ENCODE results near the gene PFKFB1. TPM values are rescaled to one million over a fixed set of nuclear protein-coding genes. Genes with fewer than 3 reads are reported as not detected.

PFKFB1 gene
- total RNA-seq, 1 experiment from 2014 or later: 0.42 TPM

DNA sequence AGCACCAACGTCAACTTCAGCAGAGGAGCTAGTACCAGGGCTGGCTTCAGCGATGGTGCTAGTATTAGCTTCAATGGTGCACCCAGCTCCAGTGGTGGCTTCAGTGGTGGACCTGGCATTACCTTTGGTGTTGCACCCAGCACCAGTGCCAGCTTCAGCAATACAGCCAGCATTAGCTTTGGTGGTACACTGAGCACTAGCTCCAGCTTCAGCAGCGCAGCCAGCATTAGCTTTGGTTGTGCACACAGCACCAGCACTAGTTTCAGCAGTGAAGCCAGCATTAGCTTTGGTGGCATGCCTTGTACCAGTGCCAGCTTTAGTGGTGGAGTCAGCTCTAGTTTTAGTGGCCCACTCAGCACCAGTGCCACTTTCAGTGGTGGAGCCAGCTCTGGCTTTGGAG, 65.1 kb downstream of the PFKFB1 start:
- ATAC-seq (no peak), DNase-seq (ENCODE audit: low spot score) (no peak)
- TF ChIP-seq, protein P1, sequence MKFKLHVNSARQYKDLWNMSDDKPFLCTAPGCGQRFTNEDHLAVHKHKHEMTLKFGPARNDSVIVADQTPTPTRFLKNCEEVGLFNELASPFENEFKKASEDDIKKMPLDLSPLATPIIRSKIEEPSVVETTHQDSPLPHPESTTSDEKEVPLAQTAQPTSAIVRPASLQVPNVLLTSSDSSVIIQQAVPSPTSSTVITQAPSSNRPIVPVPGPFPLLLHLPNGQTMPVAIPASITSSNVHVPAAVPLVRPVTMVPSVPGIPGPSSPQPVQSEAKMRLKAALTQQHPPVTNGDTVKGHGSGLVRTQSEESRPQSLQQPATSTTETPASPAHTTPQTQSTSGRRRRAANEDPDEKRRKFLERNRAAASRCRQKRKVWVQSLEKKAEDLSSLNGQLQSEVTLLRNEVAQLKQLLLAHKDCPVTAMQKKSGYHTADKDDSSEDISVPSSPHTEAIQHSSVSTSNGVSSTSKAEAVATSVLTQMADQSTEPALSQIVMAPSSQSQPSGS (CRISPR knock-in tag; IDR thresholded peaks at IDR 0.05; ENCODE audit: borderline replicate concordance, low read depth): no peak
- no peak for TF ChIP-seq ZNF396 (CRISPR knock-in tag; IDR thresholded peaks at IDR 0.05; ENCODE audit: borderline replicate concordance)
- TF ChIP-seq, protein P2, sequence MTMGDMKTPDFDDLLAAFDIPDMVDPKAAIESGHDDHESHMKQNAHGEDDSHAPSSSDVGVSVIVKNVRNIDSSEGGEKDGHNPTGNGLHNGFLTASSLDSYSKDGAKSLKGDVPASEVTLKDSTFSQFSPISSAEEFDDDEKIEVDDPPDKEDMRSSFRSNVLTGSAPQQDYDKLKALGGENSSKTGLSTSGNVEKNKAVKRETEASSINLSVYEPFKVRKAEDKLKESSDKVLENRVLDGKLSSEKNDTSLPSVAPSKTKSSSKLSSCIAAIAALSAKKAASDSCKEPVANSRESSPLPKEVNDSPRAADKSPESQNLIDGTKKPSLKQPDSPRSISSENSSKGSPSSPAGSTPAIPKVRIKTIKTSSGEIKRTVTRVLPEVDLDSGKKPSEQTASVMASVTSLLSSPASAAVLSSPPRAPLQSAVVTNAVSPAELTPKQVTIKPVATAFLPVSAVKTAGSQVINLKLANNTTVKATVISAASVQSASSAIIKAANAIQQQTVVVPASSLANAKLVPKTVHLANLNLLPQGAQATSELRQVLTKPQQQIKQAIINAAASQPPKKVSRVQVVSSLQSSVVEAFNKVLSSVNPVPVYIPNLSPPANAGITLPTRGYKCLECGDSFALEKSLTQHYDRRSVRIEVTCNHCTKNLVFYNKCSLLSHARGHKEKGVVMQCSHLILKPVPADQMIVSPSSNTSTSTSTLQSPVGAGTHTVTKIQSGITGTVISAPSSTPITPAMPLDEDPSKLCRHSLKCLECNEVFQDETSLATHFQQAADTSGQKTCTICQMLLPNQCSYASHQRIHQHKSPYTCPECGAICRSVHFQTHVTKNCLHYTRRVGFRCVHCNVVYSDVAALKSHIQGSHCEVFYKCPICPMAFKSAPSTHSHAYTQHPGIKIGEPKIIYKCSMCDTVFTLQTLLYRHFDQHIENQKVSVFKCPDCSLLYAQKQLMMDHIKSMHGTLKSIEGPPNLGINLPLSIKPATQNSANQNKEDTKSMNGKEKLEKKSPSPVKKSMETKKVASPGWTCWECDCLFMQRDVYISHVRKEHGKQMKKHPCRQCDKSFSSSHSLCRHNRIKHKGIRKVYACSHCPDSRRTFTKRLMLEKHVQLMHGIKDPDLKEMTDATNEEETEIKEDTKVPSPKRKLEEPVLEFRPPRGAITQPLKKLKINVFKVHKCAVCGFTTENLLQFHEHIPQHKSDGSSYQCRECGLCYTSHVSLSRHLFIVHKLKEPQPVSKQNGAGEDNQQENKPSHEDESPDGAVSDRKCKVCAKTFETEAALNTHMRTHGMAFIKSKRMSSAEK (CRISPR knock-in tag; IDR thresholded peaks at IDR 0.05; ENCODE audit: borderline replicate concordance): no peak
- no peak for TF ChIP-seq SMAD4 (CRISPR knock-in tag; IDR thresholded peaks at IDR 0.05)
- TF ChIP-seq, protein P3, sequence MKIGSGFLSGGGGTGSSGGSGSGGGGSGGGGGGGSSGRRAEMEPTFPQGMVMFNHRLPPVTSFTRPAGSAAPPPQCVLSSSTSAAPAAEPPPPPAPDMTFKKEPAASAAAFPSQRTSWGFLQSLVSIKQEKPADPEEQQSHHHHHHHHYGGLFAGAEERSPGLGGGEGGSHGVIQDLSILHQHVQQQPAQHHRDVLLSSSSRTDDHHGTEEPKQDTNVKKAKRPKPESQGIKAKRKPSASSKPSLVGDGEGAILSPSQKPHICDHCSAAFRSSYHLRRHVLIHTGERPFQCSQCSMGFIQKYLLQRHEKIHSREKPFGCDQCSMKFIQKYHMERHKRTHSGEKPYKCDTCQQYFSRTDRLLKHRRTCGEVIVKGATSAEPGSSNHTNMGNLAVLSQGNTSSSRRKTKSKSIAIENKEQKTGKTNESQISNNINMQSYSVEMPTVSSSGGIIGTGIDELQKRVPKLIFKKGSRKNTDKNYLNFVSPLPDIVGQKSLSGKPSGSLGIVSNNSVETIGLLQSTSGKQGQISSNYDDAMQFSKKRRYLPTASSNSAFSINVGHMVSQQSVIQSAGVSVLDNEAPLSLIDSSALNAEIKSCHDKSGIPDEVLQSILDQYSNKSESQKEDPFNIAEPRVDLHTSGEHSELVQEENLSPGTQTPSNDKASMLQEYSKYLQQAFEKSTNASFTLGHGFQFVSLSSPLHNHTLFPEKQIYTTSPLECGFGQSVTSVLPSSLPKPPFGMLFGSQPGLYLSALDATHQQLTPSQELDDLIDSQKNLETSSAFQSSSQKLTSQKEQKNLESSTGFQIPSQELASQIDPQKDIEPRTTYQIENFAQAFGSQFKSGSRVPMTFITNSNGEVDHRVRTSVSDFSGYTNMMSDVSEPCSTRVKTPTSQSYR (CRISPR knock-in tag; IDR thresholded peaks at IDR 0.05): no peak
- TF ChIP-seq EMX1 (CRISPR knock-in tag; IDR thresholded peaks at IDR 0.05): no peak
- TF ChIP-seq FOXK1 (CRISPR knock-in tag; IDR thresholded peaks at IDR 0.05): no peak
- TF ChIP-seq, protein P4, sequence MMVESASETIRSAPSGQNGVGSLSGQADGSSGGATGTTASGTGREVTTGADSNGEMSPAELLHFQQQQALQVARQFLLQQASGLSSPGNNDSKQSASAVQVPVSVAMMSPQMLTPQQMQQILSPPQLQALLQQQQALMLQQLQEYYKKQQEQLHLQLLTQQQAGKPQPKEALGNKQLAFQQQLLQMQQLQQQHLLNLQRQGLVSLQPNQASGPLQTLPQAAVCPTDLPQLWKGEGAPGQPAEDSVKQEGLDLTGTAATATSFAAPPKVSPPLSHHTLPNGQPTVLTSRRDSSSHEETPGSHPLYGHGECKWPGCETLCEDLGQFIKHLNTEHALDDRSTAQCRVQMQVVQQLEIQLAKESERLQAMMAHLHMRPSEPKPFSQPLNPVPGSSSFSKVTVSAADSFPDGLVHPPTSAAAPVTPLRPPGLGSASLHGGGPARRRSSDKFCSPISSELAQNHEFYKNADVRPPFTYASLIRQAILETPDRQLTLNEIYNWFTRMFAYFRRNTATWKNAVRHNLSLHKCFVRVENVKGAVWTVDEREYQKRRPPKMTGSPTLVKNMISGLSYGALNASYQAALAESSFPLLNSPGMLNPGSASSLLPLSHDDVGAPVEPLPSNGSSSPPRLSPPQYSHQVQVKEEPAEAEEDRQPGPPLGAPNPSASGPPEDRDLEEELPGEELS (CRISPR knock-in tag; IDR thresholded peaks at IDR 0.05): no peak
- no peak for TF ChIP-seq SP1 (CRISPR knock-in tag; conservative IDR thresholded peaks at IDR 0.05)
- TF ChIP-seq TCF7 (CRISPR knock-in tag; IDR thresholded peaks at IDR 0.05; ENCODE audit: low read depth): no peak
- no peak for TF ChIP-seq NFATC4 (CRISPR knock-in tag; IDR thresholded peaks at IDR 0.05)
- TF ChIP-seq NFYB (CRISPR knock-in tag; conservative IDR thresholded peaks at IDR 0.05; ENCODE audit: low read depth): no peak
- TF ChIP-seq ZNF423 (CRISPR knock-in tag; IDR thresholded peaks at IDR 0.05): no peak
- TF ChIP-seq, protein P5, sequence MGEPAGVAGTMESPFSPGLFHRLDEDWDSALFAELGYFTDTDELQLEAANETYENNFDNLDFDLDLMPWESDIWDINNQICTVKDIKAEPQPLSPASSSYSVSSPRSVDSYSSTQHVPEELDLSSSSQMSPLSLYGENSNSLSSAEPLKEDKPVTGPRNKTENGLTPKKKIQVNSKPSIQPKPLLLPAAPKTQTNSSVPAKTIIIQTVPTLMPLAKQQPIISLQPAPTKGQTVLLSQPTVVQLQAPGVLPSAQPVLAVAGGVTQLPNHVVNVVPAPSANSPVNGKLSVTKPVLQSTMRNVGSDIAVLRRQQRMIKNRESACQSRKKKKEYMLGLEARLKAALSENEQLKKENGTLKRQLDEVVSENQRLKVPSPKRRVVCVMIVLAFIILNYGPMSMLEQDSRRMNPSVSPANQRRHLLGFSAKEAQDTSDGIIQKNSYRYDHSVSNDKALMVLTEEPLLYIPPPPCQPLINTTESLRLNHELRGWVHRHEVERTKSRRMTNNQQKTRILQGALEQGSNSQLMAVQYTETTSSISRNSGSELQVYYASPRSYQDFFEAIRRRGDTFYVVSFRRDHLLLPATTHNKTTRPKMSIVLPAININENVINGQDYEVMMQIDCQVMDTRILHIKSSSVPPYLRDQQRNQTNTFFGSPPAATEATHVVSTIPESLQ (CRISPR knock-in tag; IDR thresholded peaks at IDR 0.05): no peak
- TF ChIP-seq PRRX2 (CRISPR knock-in tag; IDR thresholded peaks at IDR 0.05): no peak
- TF ChIP-seq, protein P6, sequence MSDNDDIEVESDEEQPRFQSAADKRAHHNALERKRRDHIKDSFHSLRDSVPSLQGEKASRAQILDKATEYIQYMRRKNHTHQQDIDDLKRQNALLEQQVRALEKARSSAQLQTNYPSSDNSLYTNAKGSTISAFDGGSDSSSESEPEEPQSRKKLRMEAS (CRISPR knock-in tag; IDR thresholded peaks at IDR 0.05): no peak
- TF ChIP-seq TEAD1 (CRISPR knock-in tag; IDR thresholded peaks at IDR 0.05): no peak
- TF ChIP-seq, protein P7, sequence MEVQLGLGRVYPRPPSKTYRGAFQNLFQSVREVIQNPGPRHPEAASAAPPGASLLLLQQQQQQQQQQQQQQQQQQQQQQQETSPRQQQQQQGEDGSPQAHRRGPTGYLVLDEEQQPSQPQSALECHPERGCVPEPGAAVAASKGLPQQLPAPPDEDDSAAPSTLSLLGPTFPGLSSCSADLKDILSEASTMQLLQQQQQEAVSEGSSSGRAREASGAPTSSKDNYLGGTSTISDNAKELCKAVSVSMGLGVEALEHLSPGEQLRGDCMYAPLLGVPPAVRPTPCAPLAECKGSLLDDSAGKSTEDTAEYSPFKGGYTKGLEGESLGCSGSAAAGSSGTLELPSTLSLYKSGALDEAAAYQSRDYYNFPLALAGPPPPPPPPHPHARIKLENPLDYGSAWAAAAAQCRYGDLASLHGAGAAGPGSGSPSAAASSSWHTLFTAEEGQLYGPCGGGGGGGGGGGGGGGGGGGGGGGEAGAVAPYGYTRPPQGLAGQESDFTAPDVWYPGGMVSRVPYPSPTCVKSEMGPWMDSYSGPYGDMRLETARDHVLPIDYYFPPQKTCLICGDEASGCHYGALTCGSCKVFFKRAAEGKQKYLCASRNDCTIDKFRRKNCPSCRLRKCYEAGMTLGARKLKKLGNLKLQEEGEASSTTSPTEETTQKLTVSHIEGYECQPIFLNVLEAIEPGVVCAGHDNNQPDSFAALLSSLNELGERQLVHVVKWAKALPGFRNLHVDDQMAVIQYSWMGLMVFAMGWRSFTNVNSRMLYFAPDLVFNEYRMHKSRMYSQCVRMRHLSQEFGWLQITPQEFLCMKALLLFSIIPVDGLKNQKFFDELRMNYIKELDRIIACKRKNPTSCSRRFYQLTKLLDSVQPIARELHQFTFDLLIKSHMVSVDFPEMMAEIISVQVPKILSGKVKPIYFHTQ (CRISPR knock-in tag; IDR thresholded peaks at IDR 0.05): no peak
- peaks cover 41% of the 10 kb centered on the region for H3K36me3 Mint-ChIP-seq
- no peak overlapping the region for H3K27ac Mint-ChIP-seq
- ChIA-PET CTCF (no interaction called here), POLR2A (no interaction called here)
- no peaks in the 10 kb centered on the region for H3K9me3 Mint-ChIP-seq
- no peaks in the 10 kb centered on the region for H3K4me1 Mint-ChIP-seq
- no peaks in the 10 kb centered on the region for H3K27me3 Mint-ChIP-seq (ENCODE audit: low read depth)
- no peak overlapping the region for H3K4me3 Mint-ChIP-seq
